ENCODE measurements around the gene IGF1R. TPM values are rescaled to one million over a fixed set of nuclear protein-coding genes. Genes with fewer than 3 reads are reported as not detected.

IGF1R gene
- total RNA-seq, 1 experiment from 2014 or later: 16.3 TPM

DNA sequence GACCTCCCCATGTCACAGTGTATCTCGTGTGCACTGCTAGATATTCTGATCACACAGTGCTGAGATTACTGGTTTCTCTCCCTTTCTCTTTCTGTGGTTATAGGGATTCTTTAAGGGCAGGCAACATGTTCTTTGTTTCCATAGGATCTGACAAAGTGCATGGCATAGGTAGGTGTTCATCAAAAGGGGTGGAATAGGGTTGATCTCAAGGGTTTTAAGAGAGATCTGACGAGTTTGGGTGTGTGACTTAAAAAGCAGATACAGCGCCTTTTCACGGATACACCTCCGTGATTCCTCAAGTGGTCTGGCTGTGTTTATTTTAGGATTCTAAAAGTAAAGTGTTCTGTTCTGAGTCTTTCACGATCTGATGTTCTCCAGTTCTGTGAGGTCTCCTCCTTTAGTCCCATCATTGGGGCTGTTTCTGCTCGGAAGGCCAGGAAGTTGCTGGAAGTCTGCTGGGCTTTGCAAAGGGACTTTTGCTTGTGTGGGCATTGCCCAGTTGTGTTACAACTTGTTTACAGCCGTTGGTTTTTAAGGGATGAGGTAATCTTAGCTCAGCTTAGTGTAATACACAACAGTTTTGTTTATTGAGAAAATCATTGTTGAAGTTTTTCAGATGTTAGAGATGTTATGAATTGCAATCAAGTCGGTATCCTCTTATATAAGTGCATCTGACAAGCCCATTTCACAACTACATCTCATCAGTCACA, 34.8 kb downstream of the IGF1R start:
- no peak overlapping the region for H3K4me3 ChIP-seq (replicated peaks in 1 of 2; ENCODE audit: low read depth in 1 of 2, low read length in 2 of 2)
- no peaks in the 10 kb centered on the region for H3K4me1 ChIP-seq (ENCODE audit: control insufficient read depth in 1 of 2, insufficient read depth in 2 of 2, low read length in 2 of 2)
- no peaks in the 10 kb centered on the region for H3K9me3 ChIP-seq (ENCODE audit: control insufficient read depth in 1 of 2, insufficient read depth in 1 of 2, low read depth in 1 of 2, low read length in 2 of 2)
- H2AFZ ChIP-seq (ENCODE audit: low read depth, low read length, poor library complexity, severe bottlenecking): no peak overlapping the region
- ChIA-PET RAD21 (ENCODE audit: low non-redundant PET in 1 of 2, low total read pairs in 2 of 2, uncharacterized antibody in 2 of 2, unreplicated experiment in 2 of 2) (no interaction called here), CTCF (no interaction called here), POLR2A (no interaction called here)
- TF ChIP-seq CBX3 (IDR thresholded peaks at IDR 0.05; ENCODE audit: low read depth) (no peak), ZNF274 (IDR thresholded peaks at IDR 0.05; ENCODE audit: low read depth, low read length) (no peak), EGR1 (IDR thresholded peaks at IDR 0.05; ENCODE audit: low read depth) (no peak), EZH2phosphoT487 (IDR thresholded peaks at IDR 0.05; ENCODE audit: borderline replicate concordance) (no peak), FOSL1 (IDR thresholded peaks at IDR 0.05; ENCODE audit: low read depth) (no peak), ELF1 (IDR thresholded peaks at IDR 0.05; ENCODE audit: borderline replicate concordance, low read depth) (no peak), EZH2 (IDR thresholded peaks at IDR 0.05) (no peak), SRF (IDR thresholded peaks at IDR 0.05; ENCODE audit: low read depth) (no peak), POLR2AphosphoS5 (IDR thresholded peaks at IDR 0.05; ENCODE audit: low read depth, low read length) (no peak), JUND (IDR thresholded peaks at IDR 0.05) (no peak), SP1 (IDR thresholded peaks at IDR 0.05; ENCODE audit: low read depth) (no peak), CEBPB (IDR thresholded peaks at IDR 0.05; ENCODE audit: low read depth) (no peak), POLR2A (IDR thresholded peaks at IDR 0.05; ENCODE audit: borderline replicate concordance, extremely low read depth, insufficient read depth, insufficient read length) (no peak), SIN3A (IDR thresholded peaks at IDR 0.05; ENCODE audit: low read depth) (no peak)
- TF ChIP-seq, protein P1, sequence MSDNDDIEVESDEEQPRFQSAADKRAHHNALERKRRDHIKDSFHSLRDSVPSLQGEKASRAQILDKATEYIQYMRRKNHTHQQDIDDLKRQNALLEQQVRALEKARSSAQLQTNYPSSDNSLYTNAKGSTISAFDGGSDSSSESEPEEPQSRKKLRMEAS (IDR thresholded peaks at IDR 0.05): no peak
- TF ChIP-seq, protein P2, sequence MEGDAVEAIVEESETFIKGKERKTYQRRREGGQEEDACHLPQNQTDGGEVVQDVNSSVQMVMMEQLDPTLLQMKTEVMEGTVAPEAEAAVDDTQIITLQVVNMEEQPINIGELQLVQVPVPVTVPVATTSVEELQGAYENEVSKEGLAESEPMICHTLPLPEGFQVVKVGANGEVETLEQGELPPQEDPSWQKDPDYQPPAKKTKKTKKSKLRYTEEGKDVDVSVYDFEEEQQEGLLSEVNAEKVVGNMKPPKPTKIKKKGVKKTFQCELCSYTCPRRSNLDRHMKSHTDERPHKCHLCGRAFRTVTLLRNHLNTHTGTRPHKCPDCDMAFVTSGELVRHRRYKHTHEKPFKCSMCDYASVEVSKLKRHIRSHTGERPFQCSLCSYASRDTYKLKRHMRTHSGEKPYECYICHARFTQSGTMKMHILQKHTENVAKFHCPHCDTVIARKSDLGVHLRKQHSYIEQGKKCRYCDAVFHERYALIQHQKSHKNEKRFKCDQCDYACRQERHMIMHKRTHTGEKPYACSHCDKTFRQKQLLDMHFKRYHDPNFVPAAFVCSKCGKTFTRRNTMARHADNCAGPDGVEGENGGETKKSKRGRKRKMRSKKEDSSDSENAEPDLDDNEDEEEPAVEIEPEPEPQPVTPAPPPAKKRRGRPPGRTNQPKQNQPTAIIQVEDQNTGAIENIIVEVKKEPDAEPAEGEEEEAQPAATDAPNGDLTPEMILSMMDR (IDR thresholded peaks at IDR 0.05 in 2 of 3, conservative IDR thresholded peaks at IDR 0.05 in 1 of 3; ENCODE audit: borderline replicate concordance in 1 of 3, insufficient read depth in 1 of 3, low read depth in 2 of 3, low read length in 2 of 3): no peak
- TF ChIP-seq, protein P3, sequence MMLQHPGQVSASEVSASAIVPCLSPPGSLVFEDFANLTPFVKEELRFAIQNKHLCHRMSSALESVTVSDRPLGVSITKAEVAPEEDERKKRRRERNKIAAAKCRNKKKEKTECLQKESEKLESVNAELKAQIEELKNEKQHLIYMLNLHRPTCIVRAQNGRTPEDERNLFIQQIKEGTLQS (IDR thresholded peaks at IDR 0.05): no peak
- TF ChIP-seq, protein P4, sequence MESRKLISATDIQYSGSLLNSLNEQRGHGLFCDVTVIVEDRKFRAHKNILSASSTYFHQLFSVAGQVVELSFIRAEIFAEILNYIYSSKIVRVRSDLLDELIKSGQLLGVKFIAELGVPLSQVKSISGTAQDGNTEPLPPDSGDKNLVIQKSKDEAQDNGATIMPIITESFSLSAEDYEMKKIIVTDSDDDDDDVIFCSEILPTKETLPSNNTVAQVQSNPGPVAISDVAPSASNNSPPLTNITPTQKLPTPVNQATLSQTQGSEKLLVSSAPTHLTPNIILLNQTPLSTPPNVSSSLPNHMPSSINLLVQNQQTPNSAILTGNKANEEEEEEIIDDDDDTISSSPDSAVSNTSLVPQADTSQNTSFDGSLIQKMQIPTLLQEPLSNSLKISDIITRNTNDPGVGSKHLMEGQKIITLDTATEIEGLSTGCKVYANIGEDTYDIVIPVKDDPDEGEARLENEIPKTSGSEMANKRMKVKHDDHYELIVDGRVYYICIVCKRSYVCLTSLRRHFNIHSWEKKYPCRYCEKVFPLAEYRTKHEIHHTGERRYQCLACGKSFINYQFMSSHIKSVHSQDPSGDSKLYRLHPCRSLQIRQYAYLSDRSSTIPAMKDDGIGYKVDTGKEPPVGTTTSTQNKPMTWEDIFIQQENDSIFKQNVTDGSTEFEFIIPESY (IDR thresholded peaks at IDR 0.05; ENCODE audit: extremely low read depth, insufficient replicate concordance, low read length): no peak
- no peaks in the 10 kb centered on the region for H3K9me2 ChIP-seq (ENCODE audit: insufficient read depth)
- BruUV-seq (replicated peaks): no TSS peak
- H4K20me1 ChIP-seq (ENCODE audit: insufficient read depth): no peaks in the 10 kb centered on the region
- H3K4me2 ChIP-seq (ENCODE audit: low read length): no peak overlapping the region
- H3K27ac ChIP-seq (ENCODE audit: low read depth, low read length): no peak overlapping the region
- no peak overlapping the region for H3K9ac ChIP-seq (ENCODE audit: low read length)
- no peaks in the 10 kb centered on the region for H3K27me3 ChIP-seq (ENCODE audit: insufficient read depth, low read length)
- ATAC-seq: no peak
- intact Hi-C loops (cut with micrococcal nuclease): no loop called here
- no peak for DNase-seq (ENCODE audit: low read depth, low spot score)
- H3K79me2 ChIP-seq (ENCODE audit: insufficient read depth, low read length): no peaks in the 10 kb centered on the region
- H3K36me3 ChIP-seq (ENCODE audit: control insufficient read depth in 1 of 2, insufficient read depth in 2 of 2, low read length in 2 of 2): no peaks in the 10 kb centered on the region
